ENCODE results near the gene CIRBP. TPM values are rescaled to one million over a fixed set of nuclear protein-coding genes. Genes with fewer than 3 reads are reported as not detected.

Gene CIRBP
- total and polyA plus RNA-seq, 2 of the 13 experiments (the other 11 are each of a cell fraction or from before 2014, with no cell fraction given), result 133 to 140 TPM

- TF ChIP-seq CTCF (CRISPR knock-in tag; IDR thresholded peaks at IDR 0.05) (0 out of 2 replicates have a peak, but pooled peaks have one; percentile 9), SAP130 (CRISPR knock-in tag; IDR thresholded peaks at IDR 0.05; ENCODE audit: low read depth) (peak; percentile 70), ZNF720 (CRISPR knock-in tag; IDR thresholded peaks at IDR 0.05) (no peak), CHD2 (IDR thresholded peaks at IDR 0.05; ENCODE audit: low read depth, low read length) (no peak), IRX3 (CRISPR knock-in tag; IDR thresholded peaks at IDR 0.05; ENCODE audit: borderline replicate concordance, low read depth) (no peak), SAFB2 (CRISPR knock-in tag; IDR thresholded peaks at IDR 0.05; ENCODE audit: borderline replicate concordance, low read depth) (0 out of 2 replicates have a peak, but pooled peaks have one; percentile 41), KMT2A (CRISPR knock-in tag; IDR thresholded peaks at IDR 0.05) (no peak), ZNF879 (CRISPR knock-in tag; IDR thresholded peaks at IDR 0.05) (no peak), MZF1 (CRISPR knock-in tag; IDR thresholded peaks at IDR 0.05; ENCODE audit: borderline replicate concordance) (no peak), ZNF709 (CRISPR knock-in tag; IDR thresholded peaks at IDR 0.05) (no peak), ZBTB25 (CRISPR knock-in tag; IDR thresholded peaks at IDR 0.05) (no peak), ZFP41 (CRISPR knock-in tag; IDR thresholded peaks at IDR 0.05; ENCODE audit: borderline replicate concordance) (no peak), HOXA3 (CRISPR knock-in tag; IDR thresholded peaks at IDR 0.05) (peak; percentile 65; the same call in 1 of the 2 replicates), ZNF556 (CRISPR knock-in tag; IDR thresholded peaks at IDR 0.05; ENCODE audit: borderline replicate concordance) (peak; percentile 47; the same call in 1 of the 2 replicates), ZNF513 (CRISPR knock-in tag; conservative IDR thresholded peaks at IDR 0.05) (no peak), ISX (CRISPR knock-in tag; conservative IDR thresholded peaks at IDR 0.05) (no peak), ZNF737 (CRISPR knock-in tag; IDR thresholded peaks at IDR 0.05; ENCODE audit: borderline replicate concordance) (no peak), HNRNPK (IDR thresholded peaks at IDR 0.05; ENCODE audit: low read depth, low read length, poor library complexity, severe bottlenecking) (no peak), FOXO1 (CRISPR knock-in tag; IDR thresholded peaks at IDR 0.05) (peak; percentile 57; the same call in 1 of the 2 replicates), HNF1A (IDR thresholded peaks at IDR 0.05; ENCODE audit: low read depth) (no peak), HNF1A (CRISPR knock-in tag; IDR thresholded peaks at IDR 0.05; ENCODE audit: borderline replicate concordance) (no peak)
Measured at GRCh38 chr19:1304197-1304924, 35.2 kb downstream of the CIRBP start (continued).

Data from HepG2 (cell line).